Stimulated activated CD8-positive, alpha-beta memory T cell treated with anti-CD3 and anti-CD28 coated beads, Interleukin-2, amount 100 ng/mL, for 48 hours (primary cell): ENCODE data around the gene DAGLA.
A peak's percentile ranks its signal among the peaks of the same experiment; 100 is the strongest.

Source experiments
- DNase-seq, 2 donors: peaks; one replicate each; pipeline ENCODE4 v3.0.0-alpha.2; 2020; ENCODE audit warnings: low read depth in 2 of 2

The DAGLA gene

GRCh38 chr11:61778920-61779650 lies 98.9 kb downstream of the DAGLA start:
- no peak for DNase-seq

GRCh38 chr11:61779666-61780525 lies 99.7 kb downstream of the DAGLA start:
- no peak for DNase-seq

- DNase-seq = no peak
Measured at GRCh38 chr11:61780581-61781162, 100.5 kb downstream of the DAGLA start.

GRCh38 chr11:61781585-61781984 lies 101.4 kb downstream of the DAGLA start:
- no peak for DNase-seq

GRCh38 chr11:61782299-61782698 lies 102.1 kb downstream of the DAGLA start:
- DNase-seq = no peak

GRCh38 chr11:61782841-61783240 lies 102.7 kb downstream of the DAGLA start:
- no peak for DNase-seq

GRCh38 chr11:61783717-61784505 lies 103.7 kb downstream of the DAGLA start:
- no peak for DNase-seq

- no peak for DNase-seq
Measured at GRCh38 chr11:61784506-61784805, 104.3 kb downstream of the DAGLA start.

- no peak for DNase-seq
Measured at GRCh38 chr11:61785837-61786402, 105.7 kb downstream of the DAGLA start.

GRCh38 chr11:61787928-61788491 lies 107.8 kb downstream of the DAGLA start:
- DNase-seq = no peak

GRCh38 chr11:61791737-61792309 lies 111.6 kb downstream of the DAGLA start:
- peak in 1 of 2 donors; percentile 26 for DNase-seq

- peak; percentile 80 to 82 for DNase-seq
Measured at GRCh38 chr11:61792310-61793082, 112.3 kb downstream of the DAGLA start, which contains the start of the genes FEN1 and TMEM258. TSS of gene FEN1 (plus strand) at chr11:61792911. CDS start at chr11:61795362, 2,451 bp downstream. TSS of gene TMEM258 (minus strand) at chr11:61792599. CDS start at chr11:61792558, 41 bp downstream.

- no peak for DNase-seq
Measured at GRCh38 chr11:61793083-61793828, 113.1 kb downstream of the DAGLA start.

- no peak for DNase-seq
Measured at GRCh38 chr11:61793829-61794204, 113.6 kb downstream of the DAGLA start.

- no peak for DNase-seq
Measured at GRCh38 chr11:61794579-61794978, 114.4 kb downstream of the DAGLA start.

- DNase-seq = no peak
Measured at GRCh38 chr11:61795459-61795858, 115.3 kb downstream of the DAGLA start.

GRCh38 chr11:61795876-61796526 lies 115.8 kb downstream of the DAGLA start:
- DNase-seq = no peak
